Naive thymus-derived CD8-positive, alpha-beta T cell (primary cell): ENCODE results near the gene OPRD1. TPM values are rescaled to one million over a fixed set of nuclear protein-coding genes. Genes with fewer than 3 reads are reported as not detected.
"Not testable (repeated sequence)": the region's sequence is repeated elsewhere in the genome, so short reads cannot be mapped to it uniquely, and the experiment has no call there.

Experiments
- ATAC-seq, 2 donors: fragments of 150-1000 bp; cut with Tn5 transposase in 1 of 2; sonication (Bioruptor Pico), chemical (Tn5 transposase) in 1 of 2; 1 replicate in 1 of 2; 2 replicates in 1 of 2; pipeline ENCODE4 v1.10.0; 2021; ENCODE audit warnings: mild to moderate bottlenecking in 2 of 2, moderate library complexity in 2 of 2
- POLR2A ChIA-PET: fragments of 350-600 bp; sonication (Branson Sonifier 250); formaldehyde crosslinking; loops from one replicate; lab custom pipeline; 2021; ENCODE audit warnings: antibody characterized with exemption; lab: Charles Lee
- DNase-seq, 10 donors: peaks; one replicate each; pipeline versions ENCODE4 v3.0.0 to v3.0.0-alpha.2; 2020 to 2022
- H3K27ac Mint-ChIP-seq, 10 donors: one replicate each; pipeline ENCODE4 v1.8.0; 2020 to 2022; ENCODE audit warnings: mild to moderate bottlenecking in 10 of 10, mixed read lengths in 10 of 10, moderate library complexity in 4 of 10, inconsistent platforms in 1 of 10
- H3K27me3 Mint-ChIP-seq, 5 donors: one replicate each; pipeline ENCODE4 v1.8.0; 2021 to 2022; ENCODE audit warnings: mixed read lengths in 5 of 5
- H3K36me3 Mint-ChIP-seq, 3 donors: one replicate each; pipeline ENCODE4 v1.8.0; 2020 to 2022; ENCODE audit warnings: mixed read lengths in 3 of 3, mild to moderate bottlenecking in 2 of 3, inconsistent platforms in 1 of 3
- H3K4me1 Mint-ChIP-seq, 4 donors: one replicate each; pipeline ENCODE4 v1.8.0; 2021 to 2022; ENCODE audit warnings: mixed read lengths in 4 of 4
- H3K4me3 Mint-ChIP-seq, 10 donors: one replicate each; pipeline ENCODE4 v1.8.0; 2020 to 2022; ENCODE audit warnings: mild to moderate bottlenecking in 10 of 10, mixed read lengths in 10 of 10, moderate library complexity in 6 of 10, inconsistent platforms in 1 of 10
- H3K9me3 Mint-ChIP-seq, 9 donors: one replicate each; pipeline ENCODE4 v1.8.0; 2020 to 2022; ENCODE audit warnings: mixed read lengths in 9 of 9, mild to moderate bottlenecking in 3 of 9, inconsistent platforms in 1 of 9, moderate library complexity in 1 of 9
- polyA plus RNA-seq, 3 donors: library from polyadenylated mRNA; unstranded; fragments of 300-500 nt; fragmentation: Illumina TruSeq; gene quantifications; one replicate each; pipeline ENCODE4 v1.2.3, GENCODE V29; 2021
- total RNA-seq, 8 experiments: library from RNA in 2 of 8; stranded (reverse) in 2 of 8; gene quantifications; one replicate each; pipeline ENCODE4 v1.2.3 and lab custom pipeline; 2021 to 2026

OPRD1 gene
- not detected for total RNA-seq
- polyA plus RNA-seq = under 1 TPM in 1 of 3 donors, not detected in 2; 0.02 TPM
- total RNA-seq (lab: John Stamatoyannopoulos, UW) = 0 to 0.09 (median 0) reads per million in 6 experiments

DNA sequence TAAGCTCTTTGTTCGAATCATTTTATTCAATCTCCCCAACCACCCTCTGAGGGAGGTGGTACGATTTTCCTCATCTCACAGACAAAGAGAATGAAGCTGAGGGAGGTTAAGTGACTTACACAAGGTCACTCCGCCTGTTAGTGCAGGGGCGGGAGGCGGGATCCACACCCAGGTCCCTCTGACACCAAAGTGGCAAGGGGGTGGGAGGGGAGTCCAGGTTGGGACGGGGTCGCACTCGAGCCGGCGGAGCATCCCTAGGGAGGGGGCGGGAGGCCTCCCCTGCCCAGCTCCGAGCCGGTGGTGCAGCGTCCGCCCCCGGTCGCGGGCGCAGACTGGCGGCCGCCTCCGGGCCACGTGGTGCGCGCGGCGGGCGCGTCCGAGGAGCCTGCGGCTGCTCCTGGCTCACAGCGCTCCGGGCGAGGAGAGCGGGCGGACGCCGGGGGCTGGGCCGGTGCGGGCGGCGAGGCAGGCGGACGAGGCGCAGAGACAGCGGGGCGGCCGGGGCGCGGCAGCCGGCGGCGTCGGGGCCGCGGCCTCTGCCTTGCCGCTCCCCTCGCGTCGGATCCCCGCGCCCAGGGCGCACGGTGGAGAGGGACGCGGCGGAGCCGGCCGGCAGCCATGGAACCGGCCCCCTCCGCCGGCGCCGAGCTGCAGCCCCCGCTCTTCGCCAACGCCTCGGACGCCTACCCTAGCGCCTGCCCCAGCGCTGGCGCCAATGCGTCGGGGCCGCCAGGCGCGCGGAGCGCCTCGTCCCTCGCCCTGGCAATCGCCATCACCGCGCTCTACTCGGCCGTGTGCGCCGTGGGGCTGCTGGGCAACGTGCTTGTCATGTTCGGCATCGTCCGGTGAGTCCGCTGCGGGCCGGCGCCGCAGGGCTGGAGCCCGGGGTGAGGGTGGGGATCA, at the start of gene OPRD1:
OPRD1 (plus strand) TSS at position 405 of the 903 bp plus-strand sequence; CDS start at position 619, 214 bp downstream.
- POLR2A ChIA-PET = no interaction called here
- ATAC-seq (no peak), DNase-seq (no peak)
- Mint-ChIP-seq H3K4me1 (peaks cover 1 to 9% (median 5%) of the 10 kb centered on the region in 4 donors), H3K4me3 (peak within 1 kb of the TSS in 2 of 10 donors; percentile 22 to 31), H3K27me3 (peaks cover 30 to 63% (median 48%) of the 10 kb centered on the region in 5 donors), H3K27ac (peak within 1 kb of the TSS in 1 of 10 donors; percentile 49), H3K36me3 (no peaks in the 10 kb centered on the region), H3K9me3 (no peaks in the 10 kb centered on the region)

DNA sequence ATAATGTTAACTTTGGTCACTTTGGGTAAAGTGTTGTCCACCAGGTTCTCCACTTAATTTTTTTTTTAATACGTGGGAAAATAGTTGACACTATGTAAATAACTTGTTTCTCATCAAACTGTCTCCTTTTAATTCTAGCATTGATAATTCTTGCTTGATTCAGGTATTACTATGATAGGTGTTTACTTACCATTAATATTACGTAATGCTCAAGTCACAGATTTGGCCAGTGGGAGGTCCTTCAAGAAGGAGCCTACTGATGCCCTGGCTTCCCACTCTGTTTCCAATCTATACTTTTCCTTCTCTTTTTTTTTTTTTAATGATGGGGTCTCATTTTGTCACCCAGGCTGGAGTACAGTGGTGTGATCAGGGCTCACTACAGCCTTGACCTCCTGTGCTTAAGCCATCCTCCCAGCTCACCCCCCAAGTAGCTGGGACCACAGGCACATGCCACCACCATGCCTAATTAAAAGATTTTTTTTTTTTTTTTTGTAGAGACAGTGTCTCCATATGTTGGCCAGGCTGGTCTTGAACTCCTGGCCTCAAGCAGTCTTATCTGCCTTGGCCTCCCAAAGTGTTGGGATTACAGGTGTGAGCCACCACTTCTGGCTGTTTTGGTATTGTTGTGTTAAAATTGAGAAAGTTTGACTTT, 45.3 kb upstream of the OPRD1 start:
- Mint-ChIP-seq H3K27me3 (no peaks in the 10 kb centered on the region), H3K9me3 (no peaks in the 10 kb centered on the region), H3K4me1 (peaks cover 5 to 37% (median 27%) of the 10 kb centered on the region in 4 donors), H3K27ac (peak overlapping the region in 5 of 10 donors; percentile 21 to 49 (median 41)), H3K4me3 (peak overlapping the region in 1 of 10 donors; percentile 56), H3K36me3 (peaks cover 0 to 66% (median 3%) of the 10 kb centered on the region in 3 donors)
- DNase-seq (no peak), ATAC-seq (no peak)
- POLR2A ChIA-PET = no interaction called here

DNA sequence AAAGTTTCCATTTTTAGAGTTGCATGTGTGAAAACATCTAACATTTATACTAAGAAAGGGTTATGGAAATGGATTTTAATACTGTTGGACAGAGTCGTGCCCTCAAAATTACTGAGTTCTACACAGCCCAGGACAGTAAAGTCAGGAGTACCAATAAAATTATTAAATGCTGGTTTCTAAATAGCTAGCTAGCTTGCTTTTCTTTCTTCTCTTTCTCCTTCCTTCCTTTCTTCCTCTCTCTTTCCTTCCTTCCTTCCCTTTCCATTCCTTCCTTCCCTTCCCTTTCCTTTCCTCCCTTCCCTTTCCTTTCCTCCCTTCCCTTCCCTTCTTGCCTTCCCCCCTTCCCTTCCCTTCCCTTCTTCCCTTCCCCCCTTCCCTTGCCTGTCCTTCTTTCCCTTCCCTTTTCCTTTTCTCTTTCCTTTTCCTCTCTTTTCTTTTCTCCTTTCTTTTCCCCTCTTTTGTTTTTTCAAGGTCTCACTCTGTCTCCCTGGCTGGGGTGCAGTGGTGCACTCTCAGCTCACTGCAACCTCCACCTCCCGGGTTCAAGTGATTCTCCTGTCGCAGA, 41.3 kb upstream of the OPRD1 start:
- peak overlapping the region in 3 of 10 donors; percentile 28 to 89 (median 69) for H3K27ac Mint-ChIP-seq
- no peak overlapping the region for H3K4me3 Mint-ChIP-seq
- H3K4me1 Mint-ChIP-seq = peaks cover 3 to 28% (median 19%) of the 10 kb centered on the region in 4 donors
- no peak for ATAC-seq
- DNase-seq = no peak
- no peaks in the 10 kb centered on the region for H3K9me3 Mint-ChIP-seq
- POLR2A ChIA-PET = interaction anchor here (0.7 kb wide), 1 partner anchor 34 kb away, joined by 5 read pairs; no protein-coding TSS in a partner anchor
- peaks cover 0 to 50% (median 3%) of the 10 kb centered on the region in 3 donors for H3K36me3 Mint-ChIP-seq
- no peaks in the 10 kb centered on the region for H3K27me3 Mint-ChIP-seq

DNA sequence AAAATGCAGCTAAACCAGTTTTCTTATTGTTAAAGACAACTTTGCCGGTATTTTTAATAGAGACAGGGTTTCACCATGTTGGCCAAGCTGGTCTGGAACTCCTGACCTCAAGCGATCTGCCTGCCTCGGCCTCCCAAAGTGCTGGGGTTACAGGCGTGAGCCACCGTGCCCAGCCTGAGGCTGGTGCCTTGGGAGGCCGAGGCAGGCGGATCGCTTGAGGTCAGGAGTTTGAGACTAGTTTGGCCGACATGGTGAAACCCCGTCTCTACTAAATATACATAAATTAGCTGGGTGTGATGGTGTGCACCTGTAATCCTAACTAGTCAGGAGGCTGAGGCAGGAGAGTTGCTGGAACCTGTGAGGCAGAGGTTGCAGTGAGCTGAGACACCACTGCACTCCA, 40.0 kb upstream of the OPRD1 start:
- POLR2A ChIA-PET, H3K4me3 Mint-ChIP-seq, H3K9me3 Mint-ChIP-seq, DNase-seq, H3K27me3 Mint-ChIP-seq, ATAC-seq: not testable (repeated sequence)
- peaks cover under 1 to 19% (median 10%) of the 10 kb centered on the region in 4 donors for H3K4me1 Mint-ChIP-seq
- peaks cover 0 to 38% (median 3%) of the 10 kb centered on the region in 3 donors for H3K36me3 Mint-ChIP-seq
- H3K27ac Mint-ChIP-seq = peak overlapping the region in 2 of 10 donors; percentile 7 to 14

DNA sequence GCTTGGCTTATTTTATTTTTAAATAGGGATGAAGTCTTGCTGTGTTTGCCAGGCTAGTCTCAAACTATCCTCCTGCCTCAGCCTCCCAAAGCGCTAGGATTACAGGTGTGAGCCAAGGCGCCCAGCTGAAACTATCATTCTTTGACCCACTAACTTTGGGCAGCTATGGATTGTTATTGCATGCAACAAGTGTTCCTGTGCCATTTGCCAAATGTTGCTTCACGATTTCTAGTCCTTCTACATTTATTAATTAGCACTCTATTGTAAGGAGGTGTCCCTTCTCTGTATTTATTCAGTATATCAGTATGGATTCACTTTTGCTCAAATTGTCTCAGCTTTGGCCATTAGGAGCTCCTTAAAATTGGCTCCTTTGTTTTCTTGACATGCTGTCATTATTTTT, 38.9 kb upstream of the OPRD1 start:
- Mint-ChIP-seq H3K4me1 (peaks cover 0 to 16% (median 9%) of the 10 kb centered on the region in 4 donors), H3K27me3 (no peaks in the 10 kb centered on the region), H3K4me3 (peak overlapping the region in 1 of 10 donors; percentile 11), H3K27ac (peak overlapping the region in 4 of 10 donors; percentile 17 to 53 (median 36)), H3K36me3 (peaks cover 0 to 32% (median 3%) of the 10 kb centered on the region in 3 donors), H3K9me3 (no peaks in the 10 kb centered on the region)
- ATAC-seq (no peak), DNase-seq (no peak)
- POLR2A ChIA-PET = no interaction called here

DNA sequence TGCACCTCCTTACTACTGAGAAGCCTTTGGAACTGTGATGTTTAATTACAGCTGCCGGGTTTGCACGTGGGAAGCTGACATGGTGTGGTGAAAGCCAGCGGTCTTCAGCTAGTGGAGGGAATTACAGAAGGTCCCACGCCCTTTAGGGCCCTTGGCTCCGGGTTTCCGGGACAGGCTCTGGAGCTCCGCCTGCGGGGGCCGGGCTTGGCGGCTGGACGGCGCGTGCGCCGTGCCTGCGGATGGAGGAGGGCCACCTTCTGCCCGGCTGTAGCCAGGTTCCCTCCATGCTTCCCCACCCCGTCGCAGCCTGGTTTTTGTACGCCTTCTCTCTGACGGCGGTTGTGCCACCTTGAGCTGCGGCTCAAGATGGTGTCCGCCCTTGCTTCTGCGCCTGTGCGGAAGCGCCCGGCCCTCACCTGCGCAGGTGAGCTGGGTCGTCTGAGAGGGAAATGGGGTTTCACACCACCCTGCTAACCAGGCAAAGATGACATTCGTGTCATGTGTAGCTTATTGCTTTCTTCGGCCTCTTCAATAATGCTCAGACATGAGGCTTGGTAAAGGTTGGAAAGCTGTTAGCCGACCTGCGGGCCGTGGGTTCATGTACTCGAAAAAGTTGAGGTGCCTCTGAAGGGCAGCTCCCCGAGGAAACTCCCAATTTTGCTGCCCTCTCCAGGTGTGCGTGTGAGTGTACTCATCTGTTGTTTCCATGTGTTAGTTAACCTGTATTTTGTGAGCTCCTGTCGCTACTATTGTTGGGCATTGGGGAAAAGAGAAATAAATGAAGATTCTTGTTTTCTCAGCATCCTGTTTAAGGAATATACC, 36.6 kb upstream of the OPRD1 start:
- ATAC-seq (peak; percentile 92 to 95), DNase-seq (peak; percentile 55 to 82 (median 72))
- no peaks in the 10 kb centered on the region for H3K9me3 Mint-ChIP-seq
- POLR2A ChIA-PET = interaction anchor here (0.6 to 3.1 kb wide), 18 partner anchors 9 to 540 kb away, joined by 3 to 25 read pairs (median 4); partner anchors contain the start of genes ATP5IF1, GMEB1, RNU11 and TAF12
- H3K27ac Mint-ChIP-seq = peak overlapping the region; percentile 64 to 94 (median 89)
- no peaks in the 10 kb centered on the region for H3K27me3 Mint-ChIP-seq
- peak overlapping the region; percentile 76 to 89 (median 83) for H3K4me3 Mint-ChIP-seq
- peaks cover 0 to 10% (median 0%) of the 10 kb centered on the region in 3 donors for H3K36me3 Mint-ChIP-seq
- peaks cover 0 to 15% (median 7%) of the 10 kb centered on the region in 4 donors for H3K4me1 Mint-ChIP-seq

DNA sequence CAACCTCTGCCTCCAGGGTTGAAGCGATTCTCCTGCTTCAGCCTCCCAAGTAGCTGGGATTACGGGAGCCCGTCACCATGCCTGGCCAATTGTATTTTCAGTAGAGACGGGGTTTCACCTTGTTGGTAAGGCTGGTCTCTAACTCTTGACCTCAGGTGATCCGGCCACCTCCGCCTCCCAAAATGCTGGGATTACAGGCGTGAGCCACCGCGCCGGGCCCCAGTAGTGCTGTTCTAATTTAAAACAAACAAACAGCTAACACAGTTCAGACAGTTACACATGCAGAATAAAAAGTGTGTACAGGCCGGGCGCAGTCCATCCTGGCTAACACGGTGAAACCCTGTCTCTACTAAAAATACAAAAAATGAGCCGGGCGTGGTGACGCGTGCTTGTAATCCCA, 35.6 kb upstream of the OPRD1 start:
- Mint-ChIP-seq H3K27ac (peak overlapping the region in 2 of 10 donors; percentile 20 to 94), H3K9me3 (no peaks in the 10 kb centered on the region), H3K36me3 (peaks cover 0 to 5% (median 0%) of the 10 kb centered on the region in 3 donors), H3K4me1 (peaks cover 0 to 16% (median 7%) of the 10 kb centered on the region in 4 donors), H3K4me3 (peak overlapping the region in 3 of 10 donors; percentile 80 to 89 (median 88)), H3K27me3 (no peaks in the 10 kb centered on the region)
- POLR2A ChIA-PET = interaction anchor here (0.7 to 3.1 kb wide), 5 partner anchors 8 to 151 kb away, joined by 4 to 25 read pairs (median 11); partner anchors contain the start of genes GMEB1 and YTHDF2
- no peak for DNase-seq
- no peak for ATAC-seq

DNA sequence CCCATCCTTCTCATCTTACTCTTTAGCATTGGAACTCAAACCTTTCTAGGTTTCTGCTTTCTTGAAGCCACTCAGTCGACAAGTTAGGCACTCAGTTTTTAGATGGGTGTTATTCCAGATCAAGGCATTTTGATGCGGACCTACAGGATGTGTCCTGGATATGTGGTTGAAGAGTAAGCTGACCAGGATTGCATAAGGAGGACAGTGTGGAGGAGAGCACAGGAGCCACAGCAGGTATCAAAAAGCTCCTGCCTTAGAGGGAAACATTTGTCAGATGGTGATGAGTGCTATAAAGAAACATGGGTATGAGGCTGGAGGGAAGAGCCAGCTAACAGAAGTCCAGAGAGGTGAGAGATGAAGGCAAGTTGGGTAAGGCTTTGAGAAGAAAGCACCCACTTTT, 33.9 kb upstream of the OPRD1 start:
- POLR2A ChIA-PET = interaction anchor here (0.6 kb wide), 1 partner anchor 31 kb away, joined by 3 read pairs; no protein-coding TSS in a partner anchor
- Mint-ChIP-seq H3K4me3 (peak overlapping the region in 1 of 10 donors; percentile 30), H3K9me3 (no peaks in the 10 kb centered on the region), H3K27ac (peak overlapping the region in 2 of 10 donors; percentile 19 to 28), H3K27me3 (peaks cover 0 to 4% (median 0%) of the 10 kb centered on the region in 5 donors), H3K36me3 (no peaks in the 10 kb centered on the region), H3K4me1 (peaks cover 0 to 16% (median 8%) of the 10 kb centered on the region in 4 donors)
- ATAC-seq = no peak
- DNase-seq = no peak

DNA sequence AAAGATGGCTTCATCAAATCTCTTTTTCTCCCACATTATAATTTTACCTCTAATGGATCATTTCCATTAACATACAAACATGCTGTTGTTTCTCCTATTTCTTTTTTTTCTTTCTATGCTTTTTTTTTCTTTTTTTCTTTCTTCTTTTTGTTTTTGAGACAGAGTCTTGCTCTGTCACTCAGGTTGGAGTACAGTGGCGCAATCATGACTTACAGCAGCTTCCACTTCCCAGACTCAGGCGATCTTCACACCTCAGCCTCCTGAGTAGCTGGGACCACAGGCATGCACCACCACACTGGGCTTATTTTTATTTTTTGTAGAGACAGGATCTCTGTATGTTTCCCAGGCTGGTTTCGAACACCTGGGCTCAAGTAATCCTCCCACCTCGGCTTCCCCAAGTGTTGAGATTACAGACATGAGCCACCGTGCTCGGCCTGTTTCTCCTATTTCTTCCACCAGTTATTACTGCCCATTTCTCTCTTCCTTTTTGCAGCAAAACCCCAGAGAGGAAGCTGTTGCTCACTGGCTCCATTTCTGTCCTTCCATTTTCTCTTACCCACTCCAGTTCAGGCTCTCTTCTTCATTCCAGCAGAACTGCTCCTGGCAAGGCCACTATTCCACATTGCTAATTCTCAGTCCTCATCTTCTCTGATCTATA, 32.1 kb upstream of the OPRD1 start:
- no peak for ATAC-seq
- H3K27ac Mint-ChIP-seq = peak overlapping the region in 1 of 10 donors; percentile 72
- H3K9me3 Mint-ChIP-seq = no peaks in the 10 kb centered on the region
- POLR2A ChIA-PET = no interaction called here
- peaks cover 0 to 4% (median 0%) of the 10 kb centered on the region in 5 donors for H3K27me3 Mint-ChIP-seq
- H3K4me1 Mint-ChIP-seq = peaks cover under 1 to 13% (median 6%) of the 10 kb centered on the region in 4 donors
- H3K4me3 Mint-ChIP-seq = no peak overlapping the region
- no peaks in the 10 kb centered on the region for H3K36me3 Mint-ChIP-seq
- DNase-seq = no peak

DNA sequence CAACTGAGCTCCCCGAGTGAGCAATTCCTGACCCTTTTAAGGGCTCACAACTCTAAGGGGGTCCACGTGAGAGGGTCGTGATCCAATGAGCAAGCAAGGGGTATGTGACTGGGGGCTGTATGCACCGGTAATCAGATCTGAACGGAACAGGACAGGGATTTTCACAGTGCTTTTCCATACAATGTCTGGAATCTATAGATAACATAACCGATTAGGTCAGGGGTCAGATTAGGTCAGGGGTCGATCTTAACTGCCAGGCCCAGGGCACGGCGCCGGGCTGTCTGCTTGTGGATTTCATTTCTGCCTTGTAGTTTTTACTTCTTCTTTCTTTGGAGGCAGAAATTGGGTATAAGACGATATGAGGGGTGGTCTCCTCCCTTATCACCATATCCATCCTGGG, 30.7 kb upstream of the OPRD1 start:
- Mint-ChIP-seq H3K27me3 (peaks cover 0 to 4% (median 0%) of the 10 kb centered on the region in 5 donors), H3K4me3 (no peak overlapping the region), H3K36me3 (no peaks in the 10 kb centered on the region), H3K4me1 (peaks cover 5 to 8% (median 7%) of the 10 kb centered on the region in 4 donors), H3K9me3 (no peaks in the 10 kb centered on the region), H3K27ac (peak overlapping the region in 1 of 10 donors; percentile 33)
- no peak for ATAC-seq
- DNase-seq = no peak
- POLR2A ChIA-PET = interaction anchor here (0.6 kb wide), 1 partner anchor 255 kb away, joined by 6 read pairs; no protein-coding TSS in a partner anchor

DNA sequence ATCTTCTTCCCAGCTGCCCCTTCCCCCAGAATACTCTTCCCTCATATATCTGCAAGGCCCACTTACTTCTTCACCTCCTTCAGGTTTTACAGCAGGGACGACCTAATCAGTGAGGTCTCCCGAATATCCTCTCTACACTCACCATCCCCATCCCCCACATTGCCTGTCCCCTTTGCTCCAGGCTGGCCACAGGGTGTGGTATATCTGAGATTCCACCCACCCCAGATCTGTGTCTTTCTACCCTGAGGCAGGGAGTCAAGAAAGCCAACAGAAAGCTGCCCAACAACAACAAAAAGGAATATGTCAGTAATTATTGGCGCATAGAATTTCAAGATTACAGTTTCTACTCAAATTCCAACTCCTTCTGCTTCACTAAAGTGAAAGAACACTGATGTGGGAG, 30.0 kb upstream of the OPRD1 start:
- DNase-seq = no peak
- POLR2A ChIA-PET = no interaction called here
- no peaks in the 10 kb centered on the region for H3K9me3 Mint-ChIP-seq
- H3K27ac Mint-ChIP-seq = peak overlapping the region in 1 of 10 donors; percentile 59
- H3K4me3 Mint-ChIP-seq = peak overlapping the region in 1 of 10 donors; percentile 30
- no peaks in the 10 kb centered on the region for H3K36me3 Mint-ChIP-seq
- H3K4me1 Mint-ChIP-seq = peaks cover 5 to 8% (median 7%) of the 10 kb centered on the region in 4 donors
- no peak for ATAC-seq
- peaks cover 0 to 4% (median 0%) of the 10 kb centered on the region in 5 donors for H3K27me3 Mint-ChIP-seq
